Prostate gland (tissue), 2 donors: ENCODE results near the gene SMIM38. TPM values are rescaled to one million over a fixed set of nuclear protein-coding genes. Genes with fewer than 3 reads are reported as not detected.

Source experiments
- DNase-seq: peaks from one replicate; pipeline ENCODE4 v3.0.0-alpha.2; 2019; ENCODE audit warnings: low spot score
- H3K27ac ChIP-seq, 2 donors: fragments of 200-600 bp; sonication (generic); 2 replicates each; pipeline ENCODE4 v1.5.1; 2017 to 2019
- H3K27me3 ChIP-seq: fragments of 200-600 bp; sonication (generic); replicated peaks from 2 replicates; pipeline ENCODE4 v1.5.1; 2019; ENCODE audit not compliant: insufficient read depth
- H3K36me3 ChIP-seq, 2 donors: fragments of 200-600 bp; sonication (generic); 1 replicate in 1 of 2; 2 replicates in 1 of 2; pipeline versions ENCODE4 v1.5.1 to v1.8.1; 2017 to 2019
- H3K4me1 ChIP-seq: fragments of 200-600 bp; sonication (generic); replicated peaks from 2 replicates; pipeline ENCODE4 v1.5.1; 2019
- H3K4me3 ChIP-seq, 2 donors: fragments of 200-600 bp; sonication (generic); 2 replicates each; pipeline ENCODE4 v1.5.1; 2017 to 2019
- H3K9me3 ChIP-seq: fragments of 200-600 bp; sonication (generic); 2 replicates; pipeline ENCODE4 v1.5.1; 2017
- POLR2A ChIP-seq: fragments of 450-650 bp; IDR thresholded peaks from one replicate; pipeline ENCODE4 v1.6.1; 2016; ENCODE audit warnings: antibody characterized with exemption, mild to moderate bottlenecking
- POLR2AphosphoS5 ChIP-seq: sonication (generic); formaldehyde crosslinking; IDR thresholded peaks from one replicate; pipeline ENCODE4 v1.6.1; 2017; ENCODE audit warnings: antibody characterized with exemption
- WGBS: methylation state at CpG from one replicate; pipeline ENCODE4 v1.1.5; 2018; 5-methylcytosine and 5-hydroxymethylcytosine counted together
- intact Hi-C: fragments of 100-400 bp; cut with DNase I; formaldehyde crosslinking; loops from one replicate; pipeline ENCODE4 v1.14.2; 2022
- total RNA-seq, 2 donors: library from RNA; depleted of rRNA; stranded (reverse); fragments of >200 nt; gene quantifications; one replicate each; pipeline ENCODE4 v1.1.0, GENCODE V29; 2016
- TF ChIP-seq, protein P1 (sequence below), 4 experiments: fragments of 200-600 bp in 2 of 4; fragments of 450-650 bp in 2 of 4; sonication (generic) in 2 of 4; IDR thresholded peaks; 1 replicate in 3 of 4; 2 replicates in 1 of 4; pipeline ENCODE4 v1.5.1; 2016 to 2019; ENCODE audit warnings: antibody characterized with exemption in 4 of 4, mild to moderate bottlenecking in 2 of 4, moderate library complexity in 2 of 4

Gene SMIM38
- total RNA-seq, 2 donors from 2014 or later: 2.8 to 3.9 TPM

GRCh38 chr11:69162505-69162904 is 6.8 kb downstream of the SMIM38 start:
- H3K9me3 ChIP-seq: no peaks in the 10 kb centered on the region
- H3K27me3 ChIP-seq: no peaks in the 10 kb centered on the region
- TF ChIP-seq POLR2AphosphoS5 (no peak), POLR2A (no peak)
- TF ChIP-seq, protein P1, sequence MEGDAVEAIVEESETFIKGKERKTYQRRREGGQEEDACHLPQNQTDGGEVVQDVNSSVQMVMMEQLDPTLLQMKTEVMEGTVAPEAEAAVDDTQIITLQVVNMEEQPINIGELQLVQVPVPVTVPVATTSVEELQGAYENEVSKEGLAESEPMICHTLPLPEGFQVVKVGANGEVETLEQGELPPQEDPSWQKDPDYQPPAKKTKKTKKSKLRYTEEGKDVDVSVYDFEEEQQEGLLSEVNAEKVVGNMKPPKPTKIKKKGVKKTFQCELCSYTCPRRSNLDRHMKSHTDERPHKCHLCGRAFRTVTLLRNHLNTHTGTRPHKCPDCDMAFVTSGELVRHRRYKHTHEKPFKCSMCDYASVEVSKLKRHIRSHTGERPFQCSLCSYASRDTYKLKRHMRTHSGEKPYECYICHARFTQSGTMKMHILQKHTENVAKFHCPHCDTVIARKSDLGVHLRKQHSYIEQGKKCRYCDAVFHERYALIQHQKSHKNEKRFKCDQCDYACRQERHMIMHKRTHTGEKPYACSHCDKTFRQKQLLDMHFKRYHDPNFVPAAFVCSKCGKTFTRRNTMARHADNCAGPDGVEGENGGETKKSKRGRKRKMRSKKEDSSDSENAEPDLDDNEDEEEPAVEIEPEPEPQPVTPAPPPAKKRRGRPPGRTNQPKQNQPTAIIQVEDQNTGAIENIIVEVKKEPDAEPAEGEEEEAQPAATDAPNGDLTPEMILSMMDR (IDR thresholded peaks at IDR 0.05): no peak
- no peaks in the 10 kb centered on the region for H3K36me3 ChIP-seq
- no peak for DNase-seq
- H3K4me3 ChIP-seq: no peak overlapping the region
- H3K27ac ChIP-seq: no peak overlapping the region
- intact Hi-C loops: no loop called here
- no peaks in the 10 kb centered on the region for H3K4me1 ChIP-seq

DNA sequence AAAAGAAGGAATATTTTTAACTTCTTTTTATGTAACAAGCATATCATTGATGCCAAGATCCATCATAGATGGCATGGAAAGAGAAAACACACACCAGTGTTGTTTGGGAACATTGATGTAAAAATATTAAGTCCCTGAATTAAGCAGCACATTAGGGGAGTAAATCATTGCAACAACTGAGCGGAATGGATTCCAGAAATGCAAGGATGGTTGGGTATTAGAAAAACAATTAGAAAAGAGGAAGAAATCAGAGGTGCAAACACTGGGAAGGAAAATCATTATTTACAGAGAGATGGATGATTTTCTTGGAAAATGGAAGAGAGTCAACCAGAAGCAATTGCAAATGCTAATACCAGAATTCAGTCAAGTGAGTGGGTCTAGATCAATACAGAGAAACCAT is 8.1 kb downstream of the SMIM38 start:
- TF ChIP-seq POLR2A: no peak
- TF ChIP-seq POLR2AphosphoS5: no peak
- TF ChIP-seq, protein P1 (IDR thresholded peaks at IDR 0.05): no peak
- no peaks in the 10 kb centered on the region for H3K4me1 ChIP-seq
- no peaks in the 10 kb centered on the region for H3K9me3 ChIP-seq
- H3K36me3 ChIP-seq: no peaks in the 10 kb centered on the region
- no peaks in the 10 kb centered on the region for H3K27me3 ChIP-seq
- WGBS: 94% methylated on average over 1 of the region's 1 CpG
- DNase-seq: no peak
- H3K27ac ChIP-seq: no peak overlapping the region
- H3K4me3 ChIP-seq: no peak overlapping the region
- intact Hi-C loops: no loop called here

- Histone ChIP-seq H3K27ac (no peak overlapping the region), H3K27me3 (no peaks in the 10 kb centered on the region), H3K4me1 (no peaks in the 10 kb centered on the region), H3K4me3 (no peak overlapping the region), H3K36me3 (no peaks in the 10 kb centered on the region), H3K9me3 (no peaks in the 10 kb centered on the region)
- 81% methylated on average over 10 of the region's 10 CpGs for WGBS
- no peak for TF ChIP-seq POLR2AphosphoS5
- no peak for TF ChIP-seq POLR2A
- TF ChIP-seq, protein P1 (IDR thresholded peaks at IDR 0.05): no peak
- no peak for DNase-seq
- intact Hi-C loops: no loop called here
Observed at GRCh38 chr11:69164824-69165223, 9.1 kb downstream of the SMIM38 start.

DNA sequence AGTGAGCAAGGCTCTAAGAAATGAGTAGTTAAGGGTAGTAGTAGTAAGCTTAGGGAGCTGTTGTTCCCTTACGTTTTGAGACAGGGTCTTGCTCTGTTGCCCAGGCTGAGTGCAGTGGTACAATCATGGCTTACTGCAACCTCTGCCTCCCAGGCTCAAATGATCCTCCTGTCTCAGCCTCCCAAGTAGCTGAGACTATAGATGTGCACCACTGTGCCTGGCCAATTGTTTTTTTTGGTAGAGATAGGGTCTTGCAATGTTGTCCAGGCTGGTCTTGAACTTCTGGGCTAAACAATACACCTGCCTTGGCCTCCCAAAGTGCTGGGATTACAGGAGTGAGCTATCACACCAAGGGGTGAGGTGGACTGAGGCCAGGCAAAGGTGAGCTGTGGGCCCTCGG is 10.0 kb downstream of the SMIM38 start:
- no peaks in the 10 kb centered on the region for H3K4me1 ChIP-seq
- H3K9me3 ChIP-seq: no peaks in the 10 kb centered on the region
- 92% methylated on average over 2 of the region's 2 CpGs for WGBS
- no peak overlapping the region for H3K4me3 ChIP-seq
- TF ChIP-seq, protein P1 (IDR thresholded peaks at IDR 0.05): no peak
- TF ChIP-seq POLR2A (no peak), POLR2AphosphoS5 (no peak)
- H3K27me3 ChIP-seq: no peaks in the 10 kb centered on the region
- no peaks in the 10 kb centered on the region for H3K36me3 ChIP-seq
- DNase-seq: no peak
- no peak overlapping the region for H3K27ac ChIP-seq
- intact Hi-C loops: no loop called here

DNA sequence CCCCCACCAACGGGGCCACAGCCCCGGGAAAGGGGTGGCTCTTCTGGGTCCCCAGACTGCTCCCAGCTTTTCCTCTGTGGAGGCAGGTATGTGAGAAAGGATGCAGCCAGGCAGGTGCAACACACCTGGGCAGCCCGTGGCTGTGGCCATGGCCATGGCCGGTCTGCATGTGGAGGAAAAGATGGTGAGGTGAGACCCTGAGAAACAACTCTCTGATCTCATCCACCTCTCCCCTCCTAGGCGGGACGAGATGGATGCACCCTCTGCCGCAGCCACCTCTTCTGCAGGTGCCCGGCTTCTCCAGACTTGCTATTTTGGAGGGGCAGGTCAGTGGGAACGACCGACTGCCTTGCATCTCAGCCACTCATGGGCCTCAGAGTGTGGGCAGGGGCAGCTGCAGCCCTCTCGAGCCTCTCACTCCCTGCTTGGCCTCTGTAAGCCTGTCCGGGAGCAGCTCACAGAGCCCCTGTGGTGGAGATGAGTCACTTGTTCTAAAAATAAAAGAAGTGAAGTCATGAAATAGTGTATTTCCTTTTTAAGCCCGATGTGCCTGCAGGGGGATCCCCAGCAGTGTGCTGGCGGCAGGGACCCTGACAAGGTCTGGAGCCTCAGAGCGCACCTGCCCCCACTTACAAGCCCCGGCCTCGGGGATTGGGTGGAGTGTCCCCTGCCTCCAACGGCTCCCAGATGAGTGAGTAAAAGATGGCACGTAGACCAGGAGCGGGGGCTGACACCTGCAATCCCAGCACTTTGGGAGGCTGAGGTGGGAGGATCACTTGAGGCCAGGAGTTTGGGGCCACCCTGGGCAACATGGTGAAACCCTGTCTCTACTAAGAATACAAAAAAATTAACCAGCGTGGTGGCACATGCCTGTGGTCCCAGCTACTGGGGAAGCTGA is 10.7 kb downstream of the SMIM38 start:
- intact Hi-C loops: no loop called here
- no peak for DNase-seq
- TF ChIP-seq, protein P1 (IDR thresholded peaks at IDR 0.05): no peak
- TF ChIP-seq POLR2AphosphoS5: peak; percentile 50
- H3K27me3 ChIP-seq: no peaks in the 10 kb centered on the region
- no peak overlapping the region for H3K27ac ChIP-seq
- H3K9me3 ChIP-seq: no peaks in the 10 kb centered on the region
- no peaks in the 10 kb centered on the region for H3K4me1 ChIP-seq
- WGBS: 52% methylated on average over 21 of the region's 21 CpGs
- H3K4me3 ChIP-seq: no peak overlapping the region
- no peaks in the 10 kb centered on the region for H3K36me3 ChIP-seq
